DLD1 (cell line): Measurements from ENCODE around the gene CIAO3.
"Not testable (repeated sequence)": the region's sequence is repeated elsewhere in the genome, so short reads cannot be mapped to it uniquely, and the experiment has no call there.

Experiments
- in situ Hi-C: cut with HindIII; loops from 2 replicates; pipeline ENCODE4 v1.10.0; 2017; ENCODE audit warnings: low sequenced_read_pairs

CIAO3 gene

DNA sequence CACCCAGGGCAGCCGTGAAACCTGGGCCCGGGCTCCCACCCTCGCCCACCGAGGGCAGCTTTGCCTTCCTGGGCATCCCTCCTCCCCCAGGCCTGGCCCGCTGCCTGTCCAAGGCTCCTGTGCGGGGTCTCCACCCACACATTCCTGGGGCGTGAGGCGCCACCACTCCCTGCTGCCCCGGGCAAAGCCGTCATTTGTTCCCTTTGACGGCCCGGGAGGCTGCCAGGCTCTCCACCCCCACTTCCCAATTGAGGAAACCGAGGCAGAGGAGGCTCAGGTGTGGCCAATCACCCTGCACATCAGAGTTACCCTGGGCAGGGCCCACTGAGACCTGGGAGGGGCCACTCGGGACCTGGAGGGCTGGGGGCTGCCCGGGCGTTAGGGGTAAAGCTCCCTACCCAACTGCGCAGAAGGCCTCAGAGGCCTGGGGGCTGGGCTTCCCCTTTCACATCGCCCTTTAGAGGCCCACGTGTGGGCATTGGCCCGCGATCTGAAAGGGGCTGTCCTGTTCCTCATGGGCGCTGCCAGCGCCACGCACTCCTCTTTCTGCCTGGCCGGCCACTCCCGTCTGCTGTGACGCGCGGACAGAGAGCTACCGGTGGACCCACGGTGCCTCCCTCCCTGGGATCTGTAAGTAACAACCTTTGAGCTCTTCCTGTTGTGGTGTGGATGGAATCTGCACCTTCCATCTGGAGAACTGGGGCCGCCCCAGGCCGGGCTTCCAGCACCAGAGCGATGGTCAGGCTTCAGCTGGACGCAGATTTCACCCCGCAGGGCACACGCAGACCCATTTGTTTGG lies 19.9 kb upstream of the CIAO3 start, which contains the start of gene MSLN:
TSS of gene MSLN (plus strand) at position 190 of the 799 bp plus-strand sequence. CDS start 1,947 bp downstream, outside the sequence.
- in situ Hi-C loops = no loop called here

DNA sequence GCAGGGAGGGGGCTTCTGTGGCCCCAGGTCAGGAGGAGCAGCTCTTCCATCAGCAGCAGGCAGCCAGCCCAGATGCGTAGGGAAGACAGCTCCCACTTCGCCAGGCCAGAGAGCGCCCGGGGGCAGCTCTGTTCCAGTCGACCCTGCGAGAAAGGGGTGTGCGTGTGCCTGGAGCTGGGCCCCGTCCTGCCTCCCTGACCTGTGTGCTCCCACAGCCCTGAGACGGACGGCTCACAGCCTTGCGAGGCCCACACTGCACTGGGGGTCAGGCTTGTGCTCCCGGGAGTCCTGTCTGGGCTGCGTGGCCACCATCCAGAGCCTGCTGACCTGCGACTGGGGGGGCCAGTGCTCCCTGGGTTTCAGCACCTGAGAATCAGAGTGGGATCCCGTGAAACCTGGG lies 19.3 kb upstream of the CIAO3 start:
- in situ Hi-C loops = no loop called here

DNA sequence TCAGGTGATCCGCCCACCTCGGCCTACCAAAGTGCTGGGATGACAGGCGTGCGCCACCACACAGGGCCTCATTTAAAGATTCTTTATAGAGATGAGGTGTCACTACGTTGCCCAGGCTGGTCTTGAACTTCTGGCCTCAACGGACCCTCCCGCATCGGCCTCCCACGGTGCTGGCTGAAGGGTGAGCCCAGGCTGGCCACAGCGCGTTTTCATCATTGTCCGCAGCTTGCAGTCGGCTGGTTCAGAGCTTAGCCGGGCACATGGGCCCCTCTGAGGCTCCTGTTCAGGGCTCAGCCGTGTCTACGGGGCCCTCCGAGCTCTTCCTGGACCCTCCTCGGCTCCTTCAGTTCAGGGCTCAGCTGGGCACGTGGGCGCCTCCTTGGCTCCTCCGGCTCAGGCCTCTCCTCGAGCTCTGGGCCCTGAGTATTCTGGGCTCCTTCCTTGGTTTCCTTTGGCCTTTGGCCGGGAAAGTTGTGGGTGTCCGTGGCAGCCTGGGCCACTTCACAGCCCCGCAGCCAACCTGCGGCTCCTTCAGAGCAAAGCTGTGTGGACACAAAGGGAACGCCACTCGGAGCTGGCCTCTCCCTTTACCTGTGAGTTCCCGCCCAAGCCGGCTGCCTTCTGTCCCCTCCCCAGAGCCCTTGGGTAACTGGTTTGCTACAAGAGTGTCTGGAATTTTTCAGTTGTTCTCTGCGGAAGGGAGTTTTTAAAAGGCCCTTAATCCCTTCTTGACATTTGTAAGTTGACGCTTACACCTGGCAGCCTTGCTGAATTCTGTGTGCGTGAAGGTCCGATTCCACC lies 18.5 kb upstream of the CIAO3 start:
- in situ Hi-C loops = no loop called here

GRCh38 chr16:756428-756827 lies 15.6 kb upstream of the CIAO3 start:
- in situ Hi-C loops = no loop called here

GRCh38 chr16:754656-755055 lies 13.9 kb upstream of the CIAO3 start:
- in situ Hi-C loops = no loop called here

DNA sequence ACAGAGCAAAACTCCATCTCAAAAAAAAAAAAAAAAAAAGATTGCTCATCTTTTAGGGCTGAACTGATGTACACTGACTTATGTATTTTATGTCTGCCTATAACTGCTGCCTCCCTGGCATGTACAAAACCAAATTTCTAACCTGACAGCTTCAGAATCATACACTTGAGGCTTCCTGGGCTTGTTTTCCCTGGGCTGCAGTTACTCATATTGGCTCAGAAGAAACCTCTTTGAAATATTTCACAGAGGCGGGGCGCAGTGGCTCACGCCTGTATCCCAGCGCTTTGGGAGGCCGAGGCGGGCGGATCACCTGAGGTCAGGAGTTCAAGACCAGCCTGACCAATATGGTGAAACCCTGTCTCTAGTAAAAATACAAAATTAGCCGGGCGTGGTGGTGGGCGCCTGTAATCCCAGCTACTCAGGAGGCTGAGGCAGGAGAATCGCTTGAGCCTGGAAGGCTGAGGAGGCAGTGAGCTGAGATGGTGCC lies 13.4 kb upstream of the CIAO3 start:
- in situ Hi-C loops = not testable (repeated sequence)

GRCh38 chr16:752007-752312 lies 11.2 kb upstream of the CIAO3 start:
- in situ Hi-C loops = no loop called here

DNA sequence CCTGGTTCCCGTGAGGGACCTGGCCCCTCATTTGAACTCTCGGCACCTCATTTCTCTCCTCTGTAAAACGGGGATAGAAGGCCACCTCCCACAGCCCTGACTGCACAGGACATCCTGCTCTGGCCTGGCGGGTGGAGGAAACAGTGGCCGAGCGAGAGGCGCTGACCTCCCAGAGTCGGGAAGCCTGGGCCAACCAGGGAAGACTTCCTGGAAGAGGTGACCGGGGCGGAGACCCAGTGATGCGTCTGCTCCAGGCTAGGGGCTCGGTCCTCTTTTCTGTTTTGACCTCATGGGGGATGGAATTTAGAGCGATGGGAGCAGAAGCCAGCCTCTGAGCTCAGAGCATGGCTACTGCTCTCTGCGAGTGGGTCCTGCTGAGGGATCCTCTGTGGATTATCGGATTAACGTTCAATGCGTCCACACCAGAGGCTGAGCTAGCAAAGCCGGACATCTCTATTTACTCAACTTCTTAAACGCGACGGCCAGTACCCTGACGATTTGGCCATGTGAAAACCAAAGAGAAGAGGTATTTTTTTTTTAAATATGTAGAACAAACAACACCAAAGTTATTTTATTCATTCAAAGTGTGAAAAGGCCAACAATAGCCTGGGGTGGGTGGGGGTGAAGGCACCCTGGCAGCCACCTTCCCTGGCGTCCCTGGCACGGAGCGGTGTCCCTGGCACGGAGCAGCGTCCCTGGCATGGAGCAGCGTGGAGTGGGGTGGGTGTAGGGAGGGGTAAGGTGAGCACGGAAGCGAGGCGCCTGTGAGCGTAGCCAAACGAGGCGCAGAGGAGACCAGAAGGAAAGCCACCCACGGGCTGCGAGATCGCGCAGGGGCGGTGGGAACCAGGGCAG lies 10.6 kb upstream of the CIAO3 start:
- in situ Hi-C loops = no loop called here

GRCh38 chr16:750485-750884 lies 9.7 kb upstream of the CIAO3 start:
- in situ Hi-C loops = no loop called here

- in situ Hi-C loops = no loop called here
Observed at GRCh38 chr16:749010-749409, 8.2 kb upstream of the CIAO3 start.

- in situ Hi-C loops = no loop called here
Observed at GRCh38 chr16:747978-748746, 7.4 kb upstream of the CIAO3 start.

- in situ Hi-C loops = no loop called here
Observed at GRCh38 chr16:746637-747036, 5.8 kb upstream of the CIAO3 start.

GRCh38 chr16:745739-746138 lies 4.9 kb upstream of the CIAO3 start:
- in situ Hi-C loops = no loop called here

DNA sequence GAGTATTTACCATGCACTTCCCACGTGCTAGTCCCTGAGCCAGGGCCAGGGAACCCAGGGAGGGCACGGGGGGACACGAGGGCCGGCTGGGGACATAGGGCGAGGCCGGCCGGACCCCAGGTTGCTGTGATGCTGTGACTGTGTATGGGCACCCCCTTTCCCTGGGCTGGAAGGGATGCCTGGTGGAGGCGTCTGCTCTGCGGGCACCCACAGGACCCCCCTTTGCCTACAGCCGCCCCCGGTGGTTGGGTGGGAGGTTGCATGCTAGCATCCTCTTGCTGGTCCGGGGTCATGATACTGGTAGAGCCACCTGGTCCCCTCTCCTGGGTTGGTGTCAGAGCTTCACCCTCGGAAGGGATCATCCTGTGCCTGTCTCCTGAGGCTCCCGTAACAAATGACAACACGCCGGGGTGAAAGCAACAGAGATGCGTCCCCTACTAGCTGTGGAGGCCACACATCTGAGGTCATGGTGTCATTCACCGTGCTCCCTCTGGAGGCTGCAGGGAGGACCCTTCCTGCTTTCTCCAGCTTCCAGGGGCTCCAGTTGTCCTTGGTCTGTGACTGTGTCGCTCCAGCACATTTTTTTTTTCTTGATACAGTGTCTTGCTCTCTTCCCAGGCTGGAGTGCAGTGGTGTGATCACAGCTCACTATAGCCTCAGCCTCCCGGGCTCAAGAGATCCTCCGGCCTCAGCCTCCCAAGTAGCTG lies 3.1 kb upstream of the CIAO3 start:
- in situ Hi-C loops = no loop called here

- in situ Hi-C loops = not testable (repeated sequence)
Observed at GRCh38 chr16:742894-743293, 2.1 kb upstream of the CIAO3 start.

- in situ Hi-C loops = no loop called here
Observed at GRCh38 chr16:741986-742629, 1.3 kb upstream of the CIAO3 start.

DNA sequence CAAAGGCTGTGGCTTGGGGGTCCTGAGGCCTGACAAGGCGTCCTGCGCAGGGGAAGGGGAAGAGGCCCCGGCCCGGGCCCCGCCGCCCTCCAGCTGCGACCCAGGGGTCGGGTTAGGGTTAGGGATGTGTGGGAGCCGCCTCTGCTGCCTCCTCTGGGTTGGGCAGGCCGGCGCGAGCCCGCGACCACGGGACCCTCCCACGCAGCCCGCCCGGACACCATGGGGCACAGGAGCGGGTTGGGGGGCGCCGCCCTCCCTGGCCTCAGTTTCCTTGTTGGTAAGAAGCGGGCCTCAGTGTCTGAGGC lies 386 bp downstream of the CIAO3 start:
- in situ Hi-C loops = no loop called here

DNA sequence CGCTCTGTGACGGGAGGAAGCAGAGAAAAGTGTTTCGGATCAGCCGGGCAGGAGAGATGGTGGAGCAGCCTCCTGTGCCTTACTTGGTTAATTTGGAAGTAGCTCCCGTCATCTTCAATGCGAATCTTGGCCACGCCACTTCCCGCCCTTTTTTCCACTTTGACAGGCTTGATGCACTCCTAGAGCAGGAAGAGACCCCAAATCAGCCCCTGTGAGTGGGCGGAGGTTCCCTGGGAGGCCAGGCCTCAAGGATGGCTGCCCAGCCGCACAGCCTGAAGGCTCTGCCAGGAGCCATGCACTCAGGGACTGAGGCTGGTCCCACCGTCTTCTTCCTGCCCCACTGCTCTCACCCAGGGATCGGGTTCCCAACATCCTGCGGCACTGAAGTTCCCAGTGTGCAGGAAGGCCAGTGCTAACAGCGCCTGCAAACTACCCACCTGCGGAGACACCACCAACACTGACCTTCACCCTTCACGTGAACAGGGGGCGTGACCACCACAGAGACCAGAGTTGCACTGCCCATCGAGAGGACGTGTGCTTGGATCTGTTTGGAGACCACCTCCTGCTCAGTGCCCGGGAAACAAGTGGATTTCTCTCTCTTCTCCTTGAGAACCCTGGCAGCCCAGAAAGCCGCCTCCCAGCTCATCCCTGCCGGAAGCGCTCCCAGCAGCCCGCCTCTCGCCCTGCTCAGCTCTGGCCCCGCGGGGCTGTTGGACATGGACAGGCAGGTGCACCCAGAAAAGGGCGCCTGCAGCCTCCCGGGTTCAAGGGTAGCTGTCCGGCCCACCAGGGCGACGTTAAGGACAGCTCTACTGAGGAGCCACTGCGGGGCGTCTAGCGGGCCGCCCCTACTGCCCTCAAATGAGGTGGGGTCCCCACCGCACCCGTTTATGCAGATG lies 988 bp downstream of the CIAO3 start:
- in situ Hi-C loops = no loop called here
